ENCODE data around the gene GLRX5.

Gene GLRX5

DNA sequence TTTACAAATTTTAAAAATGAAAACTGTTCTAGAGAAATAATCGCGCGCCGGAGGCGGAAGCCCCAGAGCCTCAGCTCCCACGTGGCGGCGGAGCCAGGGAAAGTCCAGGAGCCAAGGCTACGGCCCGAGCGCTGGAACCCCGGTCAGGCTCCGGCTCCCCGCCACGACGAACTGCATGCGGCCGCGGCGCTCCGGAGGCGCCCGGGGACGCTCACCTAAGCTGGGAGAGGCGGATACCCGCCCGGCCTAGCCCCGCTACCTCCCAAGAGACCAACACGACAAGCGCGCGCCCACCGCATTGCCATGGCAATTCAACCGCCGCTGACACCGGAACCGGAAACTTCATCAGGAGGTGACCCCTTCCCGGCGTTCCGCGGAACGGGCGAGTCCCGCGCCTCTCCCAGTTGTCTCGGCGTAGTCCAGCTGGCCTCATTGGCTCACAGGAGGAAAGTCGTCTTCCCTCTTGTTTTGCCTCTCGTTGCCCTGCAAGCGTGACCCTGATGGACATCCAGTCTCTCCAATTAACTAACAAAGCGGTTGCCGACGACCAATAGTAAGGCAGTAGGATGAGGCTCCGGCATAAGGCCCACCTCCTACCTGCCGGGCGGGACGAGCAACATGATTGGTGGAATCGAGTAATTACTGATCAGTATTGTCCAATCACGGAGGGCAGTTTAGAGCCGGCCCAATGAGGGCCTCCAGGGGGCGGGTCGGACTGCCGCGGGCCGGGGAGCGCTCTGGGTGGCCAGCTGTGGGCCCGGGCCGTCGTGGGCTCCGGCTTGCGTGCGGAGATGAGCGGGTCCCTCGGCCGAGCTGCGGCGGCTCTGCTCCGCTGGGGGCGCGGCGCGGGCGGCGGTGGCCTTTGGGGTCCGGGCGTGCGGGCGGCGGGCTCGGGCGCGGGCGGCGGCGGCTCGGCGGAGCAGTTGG lies at the start of gene GLRX5:
TSS of gene GLRX5 (plus strand) at position 752 of the 927 bp plus-strand sequence. CDS start at position 792, 40 bp downstream.
- peak; percentile 99 for DNase-seq

DNA sequence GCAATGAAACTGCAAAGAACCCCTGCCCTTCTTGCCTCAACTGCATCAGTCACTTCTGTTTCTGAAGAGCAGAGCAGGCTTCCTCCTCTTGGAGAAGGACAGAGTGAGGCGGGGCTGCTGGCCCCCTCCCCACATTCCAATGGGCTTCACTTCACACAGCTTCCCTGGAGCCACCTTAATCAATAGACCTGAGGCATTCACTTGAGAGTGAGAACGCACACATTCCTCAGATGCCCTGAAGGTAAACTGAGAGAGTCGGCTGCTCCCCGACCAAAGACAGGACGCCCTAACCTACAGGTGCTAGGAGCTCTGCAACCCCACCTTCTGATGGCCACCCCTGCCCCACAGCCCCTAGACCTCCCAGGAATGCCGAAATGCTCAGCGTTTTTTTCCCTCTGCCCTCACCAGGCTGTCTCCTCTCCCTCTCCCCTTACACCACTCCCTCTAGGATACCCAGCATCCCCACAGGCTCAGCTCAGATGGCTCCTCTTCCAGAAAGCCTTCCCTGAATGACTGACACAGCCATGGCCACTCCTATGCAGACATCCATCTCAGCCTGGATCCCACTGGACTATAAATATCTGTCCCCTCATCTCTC lies 49.5 kb upstream of the GLRX5 start:
- no peak for DNase-seq

DNA sequence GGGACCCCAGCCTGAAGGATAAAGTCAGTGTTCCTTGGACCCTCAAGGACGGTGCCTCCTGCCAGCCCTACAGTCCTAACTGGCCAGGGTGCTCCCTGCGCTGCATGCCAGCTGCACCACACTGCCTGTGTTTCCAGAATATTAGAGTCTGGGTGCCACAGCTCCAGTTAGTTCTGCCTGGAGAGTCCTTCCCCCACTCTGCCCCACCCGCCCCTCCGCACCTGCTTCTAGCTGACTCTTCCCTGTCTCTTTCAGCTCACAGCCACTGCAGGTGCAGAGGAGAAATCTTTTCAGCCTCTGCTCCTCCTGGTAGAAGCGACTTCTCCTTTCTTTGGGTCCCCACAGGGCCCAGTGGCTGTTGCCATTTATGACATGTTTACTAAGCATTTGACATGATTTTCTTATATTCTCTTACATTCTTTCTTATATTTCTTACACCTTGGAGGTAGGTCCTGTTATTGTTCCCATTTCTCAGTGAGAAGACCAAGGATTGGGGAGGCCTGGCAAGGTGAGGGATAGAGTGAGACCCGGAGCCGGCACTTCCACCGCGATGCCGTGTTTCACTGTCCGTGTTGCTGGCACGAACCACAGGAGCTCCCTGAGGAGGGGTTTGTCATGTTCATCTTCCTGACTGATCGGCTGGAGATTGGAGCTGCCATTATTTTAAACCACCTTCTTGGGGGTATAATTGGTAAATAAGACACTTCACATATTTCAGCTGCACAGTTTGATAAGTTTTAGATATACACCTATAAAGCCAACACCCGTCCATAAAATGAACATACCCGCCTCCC lies 47.8 kb upstream of the GLRX5 start:
- peak; percentile 29 for DNase-seq

DNA sequence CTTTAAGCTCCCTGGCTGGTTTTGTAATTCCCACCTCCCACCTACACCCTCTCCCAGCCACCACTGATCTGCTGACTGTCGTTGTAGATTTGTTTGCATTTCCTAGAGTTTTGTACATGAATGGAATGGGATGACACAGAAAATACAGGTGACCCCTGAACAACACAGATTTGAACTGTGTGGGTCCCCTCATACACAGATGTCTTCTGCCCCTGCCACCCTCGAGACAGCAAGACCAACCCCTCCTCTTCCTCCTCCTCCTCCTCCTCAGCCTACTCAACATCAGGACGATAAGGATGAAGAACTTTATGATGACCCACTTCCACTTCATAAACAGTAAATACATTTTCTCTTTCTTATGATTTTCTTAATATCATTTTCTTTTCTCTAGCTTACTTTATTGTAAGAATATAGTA lies 47.2 kb upstream of the GLRX5 start:
- DNase-seq, result no peak

DNA sequence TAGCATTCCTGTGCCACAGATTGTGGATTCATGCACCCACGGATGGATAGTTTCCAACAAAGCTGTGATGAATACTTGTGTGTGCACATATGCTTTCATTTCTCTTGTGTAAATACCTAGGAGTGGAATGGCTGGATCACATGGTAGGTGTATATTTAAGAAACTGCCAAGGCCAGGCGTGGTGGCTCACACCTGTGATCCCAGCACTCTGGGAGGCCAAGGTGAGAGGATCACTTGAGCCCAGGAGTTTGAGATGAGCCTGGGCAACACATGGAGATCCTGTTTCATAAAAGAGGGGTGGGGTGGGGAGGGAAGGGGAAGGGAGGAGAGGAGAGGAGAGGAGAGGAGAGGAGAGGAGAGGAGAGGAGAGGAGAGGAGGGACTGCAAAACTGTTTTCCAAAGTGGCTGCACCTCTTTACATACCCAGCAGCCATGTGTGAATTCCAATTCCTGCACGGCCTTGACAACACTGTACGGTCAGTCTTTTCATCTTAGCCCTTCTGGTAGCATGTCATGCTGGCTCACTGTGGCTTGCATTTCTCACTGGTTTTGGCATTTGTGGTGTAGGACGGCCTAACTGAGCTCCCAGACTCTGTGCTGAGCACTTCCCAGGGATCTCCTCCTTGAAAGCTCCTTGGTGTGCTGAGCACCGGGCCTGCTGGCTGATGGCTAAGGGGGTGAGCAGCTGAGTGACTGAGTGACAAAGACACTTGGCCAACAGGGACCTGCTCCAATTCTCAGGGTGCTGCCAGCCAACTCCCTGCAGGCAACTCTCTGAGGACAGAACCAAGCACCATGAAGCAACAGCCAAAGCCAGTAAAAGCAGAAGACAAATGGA lies 46.3 kb upstream of the GLRX5 start:
- no peak for DNase-seq

DNA sequence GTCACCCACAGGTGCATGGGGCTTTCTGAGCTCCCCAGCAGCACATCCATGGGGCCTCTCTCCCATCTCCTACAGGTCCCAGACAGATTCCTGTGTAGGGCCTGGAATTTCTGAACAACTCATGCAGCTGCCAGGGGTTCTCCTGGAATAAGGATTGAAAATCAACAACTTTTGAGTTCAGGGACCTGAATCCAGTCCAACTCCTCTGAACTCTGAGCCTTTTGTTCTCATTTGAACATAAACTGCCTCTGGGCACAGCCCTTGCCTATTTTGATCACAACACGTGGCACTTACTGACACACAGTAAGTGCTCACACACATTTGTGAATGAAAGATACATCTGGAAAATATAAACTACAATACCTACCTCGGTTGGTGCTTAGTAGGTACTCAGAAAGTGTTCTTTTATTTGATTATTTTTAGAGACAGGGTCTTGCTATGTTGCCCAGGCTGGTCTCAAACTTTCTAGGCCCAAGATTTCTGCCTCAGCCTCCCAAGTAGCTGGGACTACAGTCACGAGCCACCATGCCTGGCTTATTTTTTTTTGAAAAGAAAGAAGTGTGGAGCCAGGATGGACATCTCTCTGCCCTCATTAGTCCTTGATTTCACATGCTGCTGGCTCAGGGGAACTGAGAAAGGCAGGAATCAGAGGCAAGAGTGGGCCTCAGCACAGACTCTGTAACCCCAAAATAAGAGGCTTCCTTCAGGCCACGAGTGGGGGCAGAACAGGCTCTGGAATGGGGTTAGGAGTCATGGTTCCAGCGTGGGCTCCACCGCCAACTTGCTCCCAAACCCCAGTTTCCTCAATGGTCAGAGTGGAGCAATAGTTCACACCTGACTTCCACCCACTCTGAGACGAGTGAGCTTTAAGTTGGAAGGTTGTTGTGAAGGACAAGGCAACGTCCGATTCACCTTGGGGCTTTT lies 45.4 kb upstream of the GLRX5 start:
- no peak for DNase-seq

DNA sequence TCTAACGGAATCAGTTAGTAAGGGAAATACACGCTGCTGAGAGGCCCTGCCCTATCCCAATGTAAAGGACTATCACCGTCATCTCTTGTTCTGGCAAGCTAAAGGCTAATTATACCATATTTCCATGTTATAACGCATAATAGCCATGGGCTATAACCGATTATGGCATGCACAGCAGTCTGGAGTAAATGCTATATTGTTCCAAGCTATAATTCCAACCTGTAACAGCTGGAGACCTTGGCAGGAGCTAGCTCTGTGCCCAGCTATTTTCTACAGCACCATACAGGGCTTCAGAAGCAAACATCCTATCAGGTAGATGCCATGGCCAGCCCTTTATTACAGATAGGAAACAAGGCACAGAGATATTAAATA lies 44.7 kb upstream of the GLRX5 start:
- no peak for DNase-seq

DNA sequence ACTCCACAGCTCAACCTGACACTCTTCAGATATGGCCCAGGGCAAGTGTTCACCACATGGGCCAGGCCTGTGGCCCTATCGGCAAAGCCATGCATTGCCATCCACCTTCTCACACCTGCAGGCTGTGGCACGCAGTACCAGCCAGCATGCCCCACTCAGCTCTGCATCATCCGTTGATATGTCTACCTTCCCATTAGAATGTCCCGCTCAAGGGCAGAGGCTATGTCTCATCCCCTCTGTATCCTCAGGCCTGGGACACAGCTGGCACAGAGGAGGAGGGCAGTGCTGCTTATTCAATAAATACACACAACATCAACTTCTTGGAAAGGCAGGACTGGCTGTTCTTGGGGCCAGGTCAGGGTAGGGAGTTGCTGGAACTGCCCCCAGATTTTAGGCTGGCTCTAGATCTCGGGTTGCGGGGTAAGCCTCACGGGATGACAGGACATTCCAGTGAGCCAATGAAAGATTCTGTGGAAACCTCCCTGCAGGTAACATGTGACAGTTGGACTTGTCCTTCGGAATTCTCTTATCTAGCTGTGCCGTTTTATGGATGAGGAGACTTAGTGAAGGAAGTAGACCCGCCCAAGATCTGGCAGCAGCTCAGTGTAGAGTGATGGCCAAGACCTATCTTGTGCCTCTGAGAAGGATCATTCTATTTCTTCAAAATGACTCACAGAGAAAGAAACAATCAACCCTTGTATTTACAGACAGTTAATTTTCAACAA lies 44.0 kb upstream of the GLRX5 start:
- no peak for DNase-seq

DNA sequence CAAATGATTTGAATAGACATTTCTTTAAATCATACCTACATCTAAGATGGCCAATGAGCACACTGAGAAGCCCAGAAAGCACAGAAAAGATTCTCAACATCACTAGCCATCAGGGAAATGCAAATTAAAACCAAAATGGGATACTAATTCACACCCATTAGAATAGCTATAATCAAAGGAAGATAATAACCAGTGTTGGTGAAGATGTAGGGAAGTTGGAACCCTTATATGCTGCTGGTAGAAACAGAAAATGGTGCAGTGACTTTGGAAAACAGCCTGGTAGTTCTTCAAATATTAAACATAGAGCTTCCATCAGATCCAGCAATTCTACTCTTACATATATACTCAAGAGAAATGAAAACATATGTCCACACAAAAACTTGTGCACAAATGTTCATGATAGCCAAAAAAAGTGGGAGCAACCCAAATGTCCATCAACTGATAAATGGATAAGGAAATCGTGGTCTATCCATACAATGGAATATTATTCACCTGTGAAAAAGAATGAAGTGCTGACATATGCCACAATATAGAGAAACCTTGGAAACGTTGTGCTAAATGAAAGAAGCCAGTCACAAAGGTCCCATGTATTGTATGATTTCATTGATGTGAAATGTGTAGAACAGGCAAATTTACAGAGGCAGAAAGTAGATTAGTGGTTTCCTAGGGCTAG lies 42.8 kb upstream of the GLRX5 start:
- no peak for DNase-seq

DNA sequence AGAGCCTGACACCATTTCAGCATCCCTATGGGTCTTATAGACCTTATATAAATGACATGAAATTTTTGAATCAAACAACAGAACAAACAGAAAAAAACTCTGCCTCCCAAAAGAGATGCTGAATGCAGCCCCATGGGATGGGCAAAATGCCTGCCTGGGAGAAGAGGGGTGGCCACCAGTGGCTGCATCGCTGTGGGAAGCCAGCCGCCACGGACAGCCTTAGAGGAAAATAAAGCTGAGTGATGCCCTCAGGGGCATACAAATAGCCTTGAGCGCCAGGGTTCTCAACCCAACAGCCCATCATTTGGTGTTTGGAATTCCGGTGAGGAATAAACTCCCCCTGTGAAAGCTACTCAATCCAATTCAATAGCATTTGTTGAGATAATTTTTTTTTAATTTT lies 41.3 kb upstream of the GLRX5 start:
- DNase-seq, result no peak

DNA sequence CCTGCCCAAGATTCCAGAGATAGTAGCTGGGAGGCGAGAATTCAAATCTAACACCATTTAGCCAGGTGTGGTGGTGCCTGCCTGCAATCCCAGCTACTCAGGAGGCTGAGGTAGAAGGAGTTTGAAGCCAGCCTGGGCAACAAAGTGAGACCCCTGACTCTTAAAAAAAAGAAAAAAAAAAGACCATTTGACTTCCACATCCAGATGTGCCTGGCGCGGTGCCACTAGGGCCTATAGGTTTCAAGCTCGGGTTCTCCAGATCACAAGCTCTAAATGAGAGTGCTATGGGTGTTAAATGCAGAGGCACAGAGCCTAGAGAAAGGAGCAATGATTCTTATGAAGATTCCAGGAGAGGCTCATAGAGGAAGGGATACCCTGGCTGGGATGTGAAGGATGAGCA lies 40.9 kb upstream of the GLRX5 start:
- no peak for DNase-seq

DNA sequence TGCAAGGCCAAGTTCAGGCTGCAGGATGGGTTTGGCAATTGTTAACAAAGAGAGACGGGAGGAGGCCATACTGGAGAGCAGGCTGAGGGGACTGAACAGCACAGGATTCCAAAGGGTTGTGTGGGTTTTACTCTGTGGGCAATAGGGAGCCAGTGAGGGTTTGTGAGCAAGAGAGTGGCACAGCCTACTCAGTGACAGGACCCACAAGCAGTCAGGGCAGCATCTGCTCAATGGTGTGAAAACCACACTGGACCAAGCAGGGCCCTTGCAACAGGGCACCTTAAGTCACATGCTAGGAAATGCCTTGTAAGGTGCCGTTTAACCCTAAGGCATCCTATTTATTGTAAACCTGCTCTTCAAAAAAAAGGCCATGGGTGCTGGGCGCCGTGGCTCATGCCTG lies 40.4 kb upstream of the GLRX5 start:
- DNase-seq, result no peak

DNA sequence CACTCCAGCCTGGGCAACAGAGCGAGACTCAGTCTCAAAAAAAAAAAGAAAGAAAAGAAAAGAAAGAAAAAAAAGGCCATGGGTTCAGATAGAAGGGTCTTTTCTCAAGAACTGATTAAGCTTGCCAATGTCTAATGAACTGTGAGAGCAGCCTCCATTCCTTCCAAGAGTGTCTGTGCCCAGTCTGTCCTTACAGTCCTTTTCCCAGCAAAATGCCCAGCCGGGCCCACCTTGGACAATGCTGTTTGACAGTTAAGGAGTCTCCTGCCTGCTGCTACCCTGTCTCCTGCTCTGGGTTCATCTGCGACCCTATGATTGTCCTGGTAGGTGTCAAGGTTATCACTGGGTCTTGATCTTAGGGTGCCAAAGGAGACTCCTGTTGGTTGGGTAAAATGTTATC lies 39.8 kb upstream of the GLRX5 start:
- no peak for DNase-seq

DNA sequence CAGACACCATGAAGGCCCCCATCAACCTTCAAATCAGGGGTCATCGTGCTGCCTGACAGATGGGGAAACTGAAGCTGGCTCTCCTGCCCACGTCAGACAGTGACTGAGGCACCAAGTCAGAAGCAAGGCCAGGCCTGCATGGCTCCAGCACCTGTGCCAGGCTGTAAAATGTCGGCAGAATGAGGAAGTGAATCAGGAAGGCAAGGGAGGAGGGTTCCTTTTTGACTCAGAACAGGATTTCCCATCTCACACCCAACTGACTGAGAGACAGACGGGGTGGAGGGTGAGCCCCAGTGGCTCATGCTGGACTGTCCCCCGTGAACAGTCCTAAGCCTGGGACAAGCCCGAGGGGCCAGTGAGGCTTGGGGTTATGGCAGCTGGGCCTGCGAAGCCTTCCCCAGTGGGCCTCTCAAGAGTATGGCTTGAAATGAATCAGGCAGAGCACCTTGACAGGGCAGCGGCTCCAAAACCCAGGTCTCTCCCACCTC lies 39.3 kb upstream of the GLRX5 start:
- DNase-seq, result no peak

DNA sequence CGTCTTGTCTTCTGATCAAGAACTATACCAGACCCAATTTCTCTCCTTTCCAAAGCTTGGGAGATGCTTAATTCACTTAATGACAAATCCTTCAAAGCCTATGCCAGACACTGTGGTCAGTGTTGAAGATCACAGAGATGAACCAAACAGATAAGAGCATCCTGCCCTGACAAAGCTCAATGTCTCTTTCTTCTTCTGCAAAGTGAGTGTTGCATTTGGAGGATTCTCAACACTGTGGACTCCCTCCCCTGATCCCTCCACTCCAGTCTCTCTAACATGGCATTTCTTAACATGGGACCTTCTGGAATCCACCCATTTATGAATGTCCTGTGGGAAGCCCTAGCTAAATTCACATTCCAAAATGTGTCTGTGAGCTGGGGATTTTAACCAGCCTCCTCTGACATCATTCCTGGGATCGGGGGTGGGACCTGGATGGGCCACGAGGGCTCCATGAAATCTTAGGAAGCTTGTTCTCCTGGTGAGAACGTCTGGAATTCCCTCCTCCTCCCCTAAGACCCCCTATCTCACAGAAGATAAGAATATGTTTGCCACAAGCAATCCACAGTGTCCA lies 38.7 kb upstream of the GLRX5 start:
- DNase-seq, result no peak

DNA sequence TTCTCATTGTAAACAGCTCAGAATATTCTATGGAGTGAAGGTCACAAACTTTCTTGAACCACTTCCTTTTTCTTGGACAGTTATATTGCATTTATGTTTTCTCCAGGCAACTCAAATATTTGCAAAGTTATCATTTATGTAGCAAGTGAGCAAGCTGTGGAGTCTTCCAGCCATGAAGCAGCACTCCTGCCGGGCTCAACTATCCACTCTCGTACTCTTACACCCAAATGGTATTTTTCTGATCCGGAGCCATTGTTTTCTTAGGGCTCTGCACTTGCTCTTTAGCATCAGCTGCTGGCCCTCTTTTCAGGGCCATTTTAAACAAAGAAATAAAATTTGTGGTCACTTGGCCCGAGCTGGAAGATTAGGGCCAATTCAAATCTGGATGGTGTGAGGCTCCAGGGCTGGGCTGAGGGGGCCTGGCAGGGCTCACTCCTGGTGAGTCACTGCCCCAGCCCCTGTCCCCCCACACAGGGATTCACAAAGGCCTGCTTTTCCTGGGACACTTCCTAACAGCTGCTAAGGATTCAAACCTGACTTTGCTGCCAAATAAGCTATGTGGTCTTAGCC lies 38.1 kb upstream of the GLRX5 start:
- no peak for DNase-seq

DNA sequence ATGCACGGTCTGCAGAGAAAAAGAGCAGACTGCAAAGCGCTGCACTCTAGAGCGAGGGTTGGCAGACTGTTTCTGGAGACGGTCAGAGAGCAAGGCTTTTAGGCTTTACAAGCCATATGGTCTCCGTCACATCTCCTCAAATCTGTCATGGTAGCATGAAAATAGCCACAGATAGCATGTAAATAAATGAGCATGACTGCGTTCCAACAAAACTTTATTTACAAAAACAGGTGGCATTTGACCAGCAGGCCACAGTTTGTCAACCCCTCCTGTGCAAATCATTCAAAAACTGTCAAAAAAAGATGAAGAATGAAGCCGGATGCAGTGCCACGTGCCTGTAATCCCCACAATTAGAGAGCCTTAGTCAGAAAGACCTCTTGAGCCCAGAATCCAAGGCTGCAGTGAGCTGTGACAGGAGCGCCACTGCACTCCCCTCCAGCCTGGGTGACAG lies 37.3 kb upstream of the GLRX5 start:
- DNase-seq, result peak; percentile 16

DNA sequence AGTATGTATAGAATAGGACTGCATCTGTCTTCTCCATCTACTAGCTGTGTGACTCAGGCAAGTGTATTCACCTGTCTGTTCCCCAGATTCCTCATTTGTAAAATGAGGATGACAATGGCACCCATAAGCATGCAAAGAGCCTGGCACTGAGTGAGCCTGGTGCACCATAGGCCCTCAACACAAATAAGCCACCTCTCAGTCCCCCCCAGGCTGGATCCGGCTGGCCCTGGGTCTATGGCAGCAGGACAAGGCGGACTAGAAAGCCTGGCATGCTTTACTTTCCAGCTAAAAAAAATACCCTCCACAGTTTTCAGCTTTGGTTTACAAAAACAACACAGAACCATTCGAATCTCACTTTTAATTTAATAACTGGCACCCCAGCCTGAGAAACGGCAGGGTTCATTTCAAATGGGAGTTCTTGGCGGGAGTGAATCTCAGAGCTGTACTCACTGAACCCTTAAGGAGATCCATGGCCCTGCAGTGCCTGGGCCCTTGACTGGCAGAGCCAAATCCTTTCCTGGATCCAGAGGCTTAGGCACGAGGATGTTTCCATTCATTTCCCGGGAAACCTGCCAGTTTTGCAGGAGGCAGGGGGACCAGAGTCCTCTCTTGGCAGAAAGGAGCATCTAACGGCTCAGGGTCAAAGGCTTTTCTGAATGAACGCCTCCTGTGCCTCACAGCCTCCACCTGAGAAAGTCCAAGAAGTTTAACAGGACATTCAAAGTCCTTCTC lies 36.1 kb upstream of the GLRX5 start:
- no peak for DNase-seq

DNA sequence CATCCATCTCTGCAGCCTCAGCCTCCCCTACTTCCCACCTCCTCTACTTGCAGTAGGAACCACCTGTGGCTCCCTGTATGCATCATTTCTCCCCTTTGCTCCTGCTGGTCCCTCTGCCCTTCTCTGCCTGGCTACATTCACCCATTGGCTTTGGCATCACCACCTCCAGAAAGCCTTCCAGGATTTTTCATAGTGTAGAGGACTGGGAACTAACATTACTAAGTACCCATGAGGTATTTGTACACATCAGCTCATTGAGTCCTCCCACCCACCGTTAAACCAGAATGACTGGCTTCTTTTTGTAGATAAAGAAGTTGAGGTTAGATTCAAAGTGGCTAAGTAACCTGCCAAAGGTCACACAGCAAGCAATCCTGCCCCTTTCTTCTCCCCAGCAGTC lies 35.5 kb upstream of the GLRX5 start:
- no peak for DNase-seq

Measured in NCI-H2227 treated with DMSO at 0.1 percent for 48 hours (cell line).